Stimulated activated CD8-positive, alpha-beta memory T cell treated with anti-CD3 and anti-CD28 coated beads, Interleukin-15, amount 100 ng/mL, for 48 hours (primary cell): Measurements from ENCODE around the gene GALNT14.
"Not testable (repeated sequence)": the region's sequence is repeated elsewhere in the genome, so short reads cannot be mapped to it uniquely, and the experiment has no call there.

Source experiments
- DNase-seq, 2 donors: peaks; one replicate each; pipeline ENCODE4 v3.0.0-alpha.2; 2020; ENCODE audit warnings: low read depth in 2 of 2

The GALNT14 gene

DNA sequence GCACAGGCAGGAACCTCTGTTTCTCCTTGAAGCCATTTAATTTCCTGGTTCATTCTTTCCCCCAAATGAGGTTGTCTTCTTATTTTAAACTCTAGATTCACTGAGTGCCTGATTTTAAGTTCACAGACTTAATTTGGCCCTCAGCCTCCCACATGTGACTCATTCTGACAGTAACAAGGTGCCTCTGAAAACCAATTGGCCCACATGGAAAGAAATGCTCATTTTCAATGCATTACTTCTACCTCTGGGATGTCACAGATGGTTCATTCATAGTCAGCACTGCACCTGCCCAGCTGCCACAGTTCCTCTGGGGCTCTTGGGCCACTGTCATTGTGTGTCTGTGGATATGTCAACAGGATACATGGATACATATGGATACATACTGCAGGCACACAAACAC lies 190.6 kb downstream of the GALNT14 start:
- no peak for DNase-seq

- DNase-seq, result no peak
These were observed 195.8 kb downstream of the GALNT14 start for GRCh38 chr2:30942419-30942818.

- no peak for DNase-seq
These were observed 197.4 kb downstream of the GALNT14 start for GRCh38 chr2:30940839-30941238.

- no peak for DNase-seq
These were observed 198.9 kb downstream of the GALNT14 start for GRCh38 chr2:30939364-30939763.

- DNase-seq, result no peak
These were observed 200.0 kb downstream of the GALNT14 start for GRCh38 chr2:30938196-30938595.

GRCh38 chr2:30936977-30937376 lies 201.3 kb downstream of the GALNT14 start:
- no peak for DNase-seq

DNA sequence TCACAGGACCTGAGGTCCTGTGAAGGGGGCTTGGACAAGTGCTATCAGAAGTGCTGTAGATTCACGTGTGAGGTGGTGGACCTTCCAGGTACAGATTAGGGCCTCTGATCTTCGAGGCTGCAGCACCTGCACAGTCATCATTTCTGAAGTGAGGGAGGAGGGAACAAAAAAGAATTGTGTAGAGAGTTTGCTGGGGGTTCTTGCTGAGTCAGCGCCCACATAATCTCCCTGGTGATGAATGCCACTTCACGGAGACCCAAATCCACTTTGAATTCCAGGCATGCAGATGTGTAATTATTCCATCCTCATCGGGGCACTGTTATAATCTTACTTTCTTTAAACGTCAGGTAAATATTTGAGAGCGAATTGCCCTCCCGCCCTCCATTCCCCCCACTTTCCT lies 202.4 kb downstream of the GALNT14 start:
- no peak for DNase-seq

- no peak for DNase-seq
These were observed 204.2 kb downstream of the GALNT14 start for GRCh38 chr2:30934066-30934465.

GRCh38 chr2:30933496-30933895 lies 204.7 kb downstream of the GALNT14 start:
- DNase-seq, result no peak

DNA sequence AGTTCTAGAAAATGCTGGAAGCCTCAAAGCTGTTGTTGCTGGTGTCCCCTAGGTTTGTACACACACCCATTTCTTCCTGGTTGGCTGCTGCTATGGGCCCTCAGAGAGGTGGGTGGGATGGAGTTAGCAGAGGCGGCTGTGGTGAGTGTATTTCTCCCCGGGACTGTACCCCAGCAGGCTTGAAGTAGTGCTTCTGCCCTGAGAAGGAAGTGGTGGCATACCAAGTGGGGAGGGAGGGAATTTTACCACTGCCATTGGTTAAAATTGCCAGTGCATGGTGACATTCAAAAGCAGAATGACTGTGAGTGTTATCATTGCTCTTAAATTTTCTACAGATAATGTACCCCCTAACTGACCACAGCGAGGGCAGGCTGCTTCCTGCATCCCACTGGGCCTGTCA lies 205.4 kb downstream of the GALNT14 start:
- no peak for DNase-seq

- DNase-seq, result no peak
These were observed 206.3 kb downstream of the GALNT14 start for GRCh38 chr2:30931841-30932407.

DNA sequence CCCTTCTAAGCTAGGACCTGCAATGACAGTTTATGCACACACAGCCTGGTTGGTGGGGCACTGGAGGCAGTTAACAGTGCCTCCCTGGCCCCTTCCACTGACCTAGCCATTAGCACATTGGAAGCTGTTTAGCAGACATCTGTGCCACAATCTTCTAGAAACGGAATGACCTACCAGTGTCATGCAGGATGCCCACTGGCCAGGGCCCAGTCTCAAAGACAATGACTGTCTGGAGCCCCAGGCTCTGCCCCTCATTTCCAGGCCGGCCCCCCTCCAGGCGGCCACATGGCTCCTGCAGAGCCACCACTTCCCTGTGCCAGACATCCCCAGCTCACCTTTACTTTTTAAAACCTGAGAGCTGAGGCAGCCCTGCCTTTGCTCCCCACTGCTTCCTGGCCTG lies 207.5 kb downstream of the GALNT14 start:
- DNase-seq, result no peak

DNA sequence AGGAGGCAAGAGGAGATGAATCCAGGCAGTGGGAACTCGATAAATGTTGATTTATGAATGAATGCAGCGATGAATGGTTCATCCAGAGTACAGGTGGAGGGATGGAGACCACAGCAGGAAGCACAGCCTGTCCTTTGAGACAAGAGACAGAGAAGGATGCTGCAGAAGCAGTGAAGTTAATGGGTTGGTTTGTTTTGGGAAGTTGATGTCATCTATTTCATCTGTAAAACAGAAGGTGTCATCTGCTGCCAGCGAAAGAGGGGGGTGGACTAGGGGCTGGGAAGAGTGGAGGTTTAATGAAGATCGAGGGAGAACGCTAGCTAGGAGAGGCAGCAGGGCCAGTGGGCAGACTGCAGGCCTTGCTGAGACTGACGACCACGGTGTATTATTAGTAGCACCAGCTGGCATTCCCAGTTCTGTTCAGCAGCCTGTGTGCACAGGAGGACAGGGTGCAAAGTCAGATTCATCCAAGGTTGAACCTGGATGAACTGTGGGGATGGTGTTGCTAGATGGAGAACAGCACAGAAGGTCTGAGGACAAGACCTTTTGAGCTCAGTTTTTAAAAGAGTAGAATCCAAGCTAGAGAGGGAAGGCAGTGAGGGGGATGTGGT lies 210.7 kb downstream of the GALNT14 start:
- DNase-seq, result no peak

- DNase-seq, result no peak
These were observed 211.6 kb downstream of the GALNT14 start for GRCh38 chr2:30926606-30927005.

DNA sequence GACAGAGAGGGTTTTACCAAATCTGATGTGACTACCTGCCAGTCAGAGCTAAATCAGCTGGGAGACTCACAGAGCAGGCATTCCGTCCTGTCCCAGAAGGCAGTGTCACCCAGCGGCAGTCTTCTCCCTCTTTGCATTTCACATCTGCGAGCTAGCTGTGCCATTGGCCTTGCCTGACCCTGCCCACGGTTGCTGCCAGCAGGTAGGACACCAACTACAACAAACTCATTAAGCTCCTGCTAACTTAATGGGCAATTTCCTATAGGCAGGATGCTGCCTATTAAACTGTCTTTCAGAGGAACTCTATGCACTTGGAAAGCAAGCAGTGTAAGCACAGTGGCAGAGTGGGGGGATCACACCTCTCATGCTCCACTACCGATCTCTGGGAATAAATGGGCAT lies 214.6 kb downstream of the GALNT14 start:
- DNase-seq, result no peak

- no peak for DNase-seq
These were observed 217.7 kb downstream of the GALNT14 start for GRCh38 chr2:30920511-30920910.

- no peak for DNase-seq
These were observed 222.8 kb downstream of the GALNT14 start for GRCh38 chr2:30915486-30915885.

DNA sequence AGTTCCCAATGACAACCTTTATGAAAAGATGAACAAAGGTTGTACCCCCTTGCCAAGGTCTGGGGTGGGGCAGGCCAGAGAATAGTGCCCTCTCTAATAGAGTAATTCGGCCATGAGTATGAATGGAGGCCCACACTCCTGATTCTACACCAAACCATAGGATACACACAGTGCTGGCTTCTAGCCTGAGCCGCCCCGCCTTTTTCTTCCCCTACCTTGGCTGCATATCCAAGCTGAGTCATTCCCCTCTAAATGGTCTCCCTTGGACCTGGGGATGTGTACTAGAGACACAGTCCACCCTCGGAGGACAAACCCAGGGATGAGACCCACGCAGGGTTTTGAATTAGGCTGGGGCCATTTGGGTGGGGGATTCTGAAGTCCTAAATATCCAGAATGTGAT lies 223.8 kb downstream of the GALNT14 start:
- DNase-seq, result no peak

DNA sequence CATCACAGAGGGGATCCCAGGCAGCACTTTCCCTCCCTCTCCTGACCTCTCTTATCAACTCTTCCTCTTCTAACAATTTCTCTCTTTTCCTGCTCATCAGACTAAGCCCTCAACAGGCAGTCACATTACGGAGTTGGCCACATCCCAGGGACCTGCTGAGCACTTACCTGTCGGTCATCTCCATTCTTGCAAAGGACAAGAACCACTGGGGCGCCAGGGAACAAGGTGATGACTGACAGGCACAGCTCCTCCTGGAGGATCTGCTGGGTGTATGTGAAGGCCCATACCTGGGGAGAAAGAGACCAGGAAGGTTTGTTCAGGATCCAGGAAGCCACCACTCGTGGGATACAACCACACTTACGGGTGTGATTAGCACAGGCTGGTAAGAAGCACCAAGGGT lies 226.2 kb downstream of the GALNT14 start:
- no peak for DNase-seq

GRCh38 chr2:30911327-30911726 lies 226.9 kb downstream of the GALNT14 start:
- no peak for DNase-seq

DNA sequence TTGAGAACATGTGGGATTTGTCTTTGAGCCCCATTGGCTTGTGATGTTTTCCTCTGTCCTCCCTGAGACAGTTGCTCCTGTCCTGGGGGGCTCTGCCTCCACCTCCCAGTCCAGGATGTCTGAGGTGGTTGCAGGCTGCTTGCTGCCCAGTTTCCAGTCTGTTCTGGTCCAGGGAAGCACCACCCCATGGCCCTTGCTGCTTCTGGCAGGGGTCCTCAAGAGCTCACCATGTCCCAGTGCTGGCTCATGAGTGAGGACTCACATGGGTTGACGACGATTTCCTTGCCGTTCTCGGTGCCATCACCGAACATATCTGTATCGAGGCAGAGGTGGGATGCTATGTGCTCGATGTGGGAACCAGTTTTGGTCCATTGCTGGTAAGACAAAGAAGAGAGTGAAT lies 227.6 kb downstream of the GALNT14 start:
- DNase-seq, result no peak

DNA sequence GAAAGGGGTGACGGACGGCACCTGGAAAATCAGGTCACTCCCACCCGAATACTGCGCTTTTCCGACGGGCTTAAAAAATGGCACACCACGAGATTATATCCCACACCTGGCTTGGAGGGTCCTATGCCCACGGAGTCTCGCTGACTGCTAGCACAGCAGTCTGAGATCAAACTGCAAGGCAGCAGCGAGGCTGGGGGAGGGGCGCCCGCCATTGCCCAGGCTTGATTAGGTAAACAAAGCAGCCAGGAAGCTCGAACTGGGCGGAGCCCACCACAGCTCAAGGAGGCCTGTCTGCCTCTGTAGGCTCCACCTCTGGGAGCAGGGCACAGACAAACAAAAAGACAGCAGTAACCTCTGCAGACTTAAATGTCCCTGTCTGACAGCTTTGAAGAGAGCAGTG lies 233.8 kb downstream of the GALNT14 start:
- DNase-seq, result not testable (repeated sequence)

- no peak for DNase-seq
These were observed 234.9 kb downstream of the GALNT14 start for GRCh38 chr2:30903326-30903725.

DNA sequence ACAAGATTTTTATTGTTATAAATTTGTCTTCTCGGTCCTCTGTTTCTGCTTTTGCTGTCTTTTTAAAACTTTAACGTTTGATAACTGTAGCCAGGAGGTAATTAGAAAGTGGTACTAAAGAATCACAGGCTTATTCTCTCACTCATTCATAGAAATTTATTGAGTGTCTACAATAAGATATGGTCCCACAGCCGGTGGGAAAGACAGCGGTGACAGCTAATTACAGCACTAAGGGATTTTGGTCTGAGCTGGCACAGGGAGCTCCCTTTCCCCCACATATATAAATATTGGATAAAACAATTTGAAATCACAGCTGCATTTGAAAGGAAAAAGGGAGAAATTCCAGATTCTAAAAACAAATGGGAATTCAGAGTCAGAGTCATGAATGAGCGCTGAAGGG lies 237.9 kb downstream of the GALNT14 start:
- DNase-seq, result no peak
